HEK293T (cell line): ENCODE results near the gene NDC1.

Experiments
- ARNT ChIP-seq: fragments of 450-650 bp; IDR thresholded peaks from 2 replicates; pipeline ENCODE4 v1.6.1; 2017; ENCODE audit warnings: mild to moderate bottlenecking
- BHLHE40 ChIP-seq: fragments of 450-650 bp; IDR thresholded peaks from 2 replicates; pipeline ENCODE4 v1.6.1; 2016; ENCODE audit warnings: mild to moderate bottlenecking, moderate library complexity, borderline replicate concordance
- ELF4 ChIP-seq: fragments of 450-650 bp; IDR thresholded peaks from 2 replicates; pipeline ENCODE4 v1.6.1; 2017; ENCODE audit warnings: antibody characterized with exemption
- FOXA1 ChIP-seq: fragments of 450-650 bp; IDR thresholded peaks from 2 replicates; pipeline ENCODE4 v1.6.1; 2016; ENCODE audit warnings: mild to moderate bottlenecking
- FOXK2 ChIP-seq: fragments of 450-650 bp; IDR thresholded peaks from 2 replicates; pipeline ENCODE4 v1.6.1; 2016; ENCODE audit warnings: mild to moderate bottlenecking
- FOXM1 ChIP-seq: fragments of 450-650 bp; IDR thresholded peaks from 2 replicates; pipeline ENCODE4 v1.6.1; 2017; ENCODE audit warnings: mild to moderate bottlenecking, borderline replicate concordance
- HDGF ChIP-seq: fragments of 450-650 bp; IDR thresholded peaks from 2 replicates; pipeline ENCODE4 v1.6.1; 2017; ENCODE audit warnings: antibody characterized with exemption, borderline replicate concordance
- NFRKB ChIP-seq: fragments of 450-650 bp; IDR thresholded peaks from 2 replicates; pipeline ENCODE4 v1.6.1; 2016; ENCODE audit warnings: mild to moderate bottlenecking, moderate library complexity
- PKNOX1 ChIP-seq: fragments of 450-650 bp; IDR thresholded peaks from 2 replicates; pipeline ENCODE4 v1.6.1; 2016
- SP1 ChIP-seq: fragments of 450-650 bp; IDR thresholded peaks from 2 replicates; pipeline ENCODE4 v1.6.1; 2017
- SUZ12 ChIP-seq: fragments of 450-650 bp; IDR thresholded peaks from 2 replicates; pipeline ENCODE4 v1.6.1; 2016; ENCODE audit warnings: mild to moderate bottlenecking
- TARDBP ChIP-seq: fragments of 450-650 bp; IDR thresholded peaks from 2 replicates; pipeline ENCODE4 v1.6.1; 2016
- ZNF384 ChIP-seq: fragments of 450-650 bp; IDR thresholded peaks from 2 replicates; pipeline ENCODE4 v1.6.1; 2016

- TF ChIP-seq SP1 (no peak), FOXA1 (no peak), ARNT (no peak), NFRKB (no peak), SUZ12 (no peak), BHLHE40 (no peak), PKNOX1 (no peak), HDGF (no peak), TARDBP (no peak), FOXM1 (no peak), ELF4 (no peak), FOXK2 (no peak), ZNF384 (no peak)
Observed at GRCh38 chr1:53869454-53870117, 31.5 kb upstream of the NDC1 start.
